GM12878 (cell line): ENCODE results near the gene GABBR2. TPM values are rescaled to one million over a fixed set of nuclear protein-coding genes. Genes with fewer than 3 reads are reported as not detected.

ENCODE experiments used
- ATAC-seq: fragments of 200-7000 bp; cut with Tn5 transposase; 3 replicates; pipeline ENCODE4 v1.9.1; 2020; ENCODE audit warnings: mild to moderate bottlenecking, moderate library complexity
- BruUV-seq: library from RNA; stranded (reverse); fragments of 400-500 nt; replicated peaks from 2 replicates; lab custom pipeline; 2021; lab: Mats Ljungman, UMichigan
- CTCF ChIA-PET: fragments of 300-600 bp; sonication (Branson Sonifier 250); formaldehyde crosslinking; extraction: SDS; loops from one replicate; lab custom pipeline; 2021; ENCODE audit warnings: inconsistent platforms; lab: Yijun Ruan, JAX
- POLR2A ChIA-PET: fragments of 350-600 bp; formaldehyde crosslinking; extraction: SDS; loops from one replicate; lab custom pipeline; 2021; ENCODE audit warnings: inconsistent platforms; lab: Charles Lee
- RAD21 ChIA-PET: fragments of 300-600 bp; sonication (Branson Sonifier 250); formaldehyde crosslinking; loops from one replicate; lab custom pipeline; 2023; ENCODE audit warnings: antibody characterized with exemption; ENCODE audit not compliant: unreplicated experiment; lab: Charles Lee
- SMC1A ChIA-PET: fragments of 300-600 bp; sonication (Branson Sonifier 250); formaldehyde crosslinking; loops from one replicate; lab custom pipeline; 2023; ENCODE audit not compliant: unreplicated experiment, uncharacterized antibody; lab: Charles Lee
- DNase-seq: peaks from one replicate; pipeline ENCODE4 v3.0.0-alpha.2; 2011; ENCODE audit warnings: low read depth, low spot score
- FAIRE-seq: peaks from 3 replicates; lab custom pipeline; 2011; peaks lifted over from hg19 to GRCh38; lab: Jason Lieb, UNC
- H2AFZ ChIP-seq: 2 replicates; pipeline ENCODE4 v1.6.0; 2011; ENCODE audit warnings: low read depth, low read length, control low read depth; ENCODE audit not compliant: control insufficient read depth
- H3K27ac ChIP-seq: 2 replicates; pipeline ENCODE4 v1.5.1; 2011; ENCODE audit warnings: control low read depth; ENCODE audit not compliant: control insufficient read depth, insufficient read depth
- H3K27me3 ChIP-seq, 2 experiments: replicated peaks in 1 of 2; 2 replicates each; pipeline versions ENCODE4 v1.6.0 to v1.6.1; 2011; ENCODE audit warnings: low read length in 1 of 2; ENCODE audit not compliant: control insufficient read depth in 2 of 2, insufficient read depth in 2 of 2
- H3K36me3 ChIP-seq, 2 experiments: 2 replicates each; pipeline ENCODE4 v1.5.1; 2011; ENCODE audit warnings: low read length in 1 of 2; ENCODE audit not compliant: control insufficient read depth in 2 of 2, insufficient read depth in 2 of 2
- H3K4me1 ChIP-seq: 2 replicates; pipeline ENCODE4 v1.6.1; 2011; ENCODE audit warnings: mild to moderate bottlenecking, low read length, moderate library complexity, mixed read lengths; ENCODE audit not compliant: control insufficient read depth, insufficient read depth
- H3K4me2 ChIP-seq: 2 replicates; pipeline ENCODE4 v1.6.0; 2011; ENCODE audit warnings: control low read depth; ENCODE audit not compliant: control insufficient read depth, insufficient read depth
- H3K4me3 ChIP-seq: fragments of 200-600 bp; sonication (generic); 2 replicates; pipeline ENCODE4 v1.5.1; 2016
- H3K79me2 ChIP-seq: 2 replicates; pipeline ENCODE4 v1.6.0; 2011; ENCODE audit warnings: low read length; ENCODE audit not compliant: control insufficient read depth, insufficient read depth
- H3K9ac ChIP-seq: 2 replicates; pipeline ENCODE4 v1.8.0; 2011; ENCODE audit warnings: low read length, control low read depth, mixed read lengths; ENCODE audit not compliant: control insufficient read depth, insufficient read depth
- H3K9me3 ChIP-seq: replicated peaks from 3 replicates; pipeline ENCODE4 v1.5.1; 2011; ENCODE audit warnings: mild to moderate bottlenecking, low read length; ENCODE audit not compliant: control insufficient read depth, insufficient read depth
- H4K20me1 ChIP-seq: 2 replicates; pipeline ENCODE4 v1.6.0; 2011; ENCODE audit not compliant: control insufficient read depth, insufficient read depth
- ATF3 ChIP-seq: IDR thresholded peaks from 2 replicates; pipeline ENCODE4 v1.6.1; 2011; ENCODE audit warnings: low read depth, mild to moderate bottlenecking, low read length, moderate library complexity, borderline replicate concordance; ENCODE audit errors: extremely low read depth
- CHD4 ChIP-seq: fragments of 200-600 bp; sonication (generic); IDR thresholded peaks from 2 replicates; pipeline ENCODE4 v1.6.1; 2016; ENCODE audit warnings: mild to moderate bottlenecking
- CREM ChIP-seq: IDR thresholded peaks from 2 replicates; pipeline ENCODE4 v1.6.1; 2014; ENCODE audit warnings: antibody characterized with exemption, low read depth
- HDAC6 ChIP-seq: fragments of 200-600 bp; sonication (generic); IDR thresholded peaks from one replicate; pipeline ENCODE4 v1.8.0; 2017; ENCODE audit warnings: antibody characterized with exemption; ENCODE audit not compliant: unreplicated experiment
- KAT2A ChIP-seq: conservative IDR thresholded peaks from 2 replicates; pipeline ENCODE4 v1.6.1; 2011; ENCODE audit warnings: low read depth, low read length; ENCODE audit not compliant: control insufficient read depth
- LARP7 ChIP-seq: fragments of 450-650 bp; IDR thresholded peaks from 2 replicates; pipeline ENCODE4 v1.6.1; 2017; ENCODE audit warnings: mild to moderate bottlenecking
- NBN ChIP-seq: fragments of 450-650 bp; IDR thresholded peaks from 2 replicates; pipeline ENCODE4 v1.6.1; 2016
- NFXL1 ChIP-seq: fragments of 450-650 bp; IDR thresholded peaks from 2 replicates; pipeline ENCODE4 v1.6.1; 2017; ENCODE audit warnings: antibody characterized with exemption, mild to moderate bottlenecking, borderline replicate concordance
- NFYB ChIP-seq: IDR thresholded peaks from 2 replicates; pipeline ENCODE4 v1.6.1; 2011; ENCODE audit warnings: low read depth, mild to moderate bottlenecking, low read length, improper control_type of control experiment, moderate library complexity; ENCODE audit not compliant: insufficient read depth
- NR2C2 ChIP-seq: IDR thresholded peaks from 2 replicates; pipeline ENCODE4 v1.6.1; 2011; ENCODE audit warnings: borderline replicate concordance, low read depth; ENCODE audit not compliant: control insufficient read depth, insufficient read length
- PAX8 ChIP-seq: fragments of 450-650 bp; IDR thresholded peaks from 2 replicates; pipeline ENCODE4 v1.6.1; 2017; ENCODE audit warnings: mild to moderate bottlenecking, moderate library complexity
- RAD21 ChIP-seq: IDR thresholded peaks from 2 replicates; pipeline ENCODE4 v1.6.1; 2011; ENCODE audit warnings: mild to moderate bottlenecking, low read depth, low read length, moderate library complexity; ENCODE audit not compliant: insufficient read depth
- RBBP5 ChIP-seq: fragments of 200-600 bp; sonication (generic); conservative IDR thresholded peaks from 2 replicates; pipeline ENCODE4 v1.6.1; 2016
- SREBF2 ChIP-seq: IDR thresholded peaks from 2 replicates; pipeline ENCODE4 v1.6.1; 2012; ENCODE audit warnings: mild to moderate bottlenecking, low read length
- SUZ12 ChIP-seq: fragments of 200-600 bp; sonication (generic); IDR thresholded peaks from one replicate; pipeline ENCODE4 v1.6.1; 2018; ENCODE audit warnings: antibody characterized with exemption, mild to moderate bottlenecking; ENCODE audit not compliant: unreplicated experiment
- TCF7 ChIP-seq: IDR thresholded peaks from 2 replicates; pipeline ENCODE4 v1.6.1; 2014; ENCODE audit warnings: antibody characterized with exemption, borderline replicate concordance
- WGBS: methylation state at CpG from one replicate; pipeline ENCODE4 v1.1.6; 2016; ENCODE audit warnings: low lambda C conversion rate; ENCODE audit not compliant: insufficient replicate concordance, insufficient coverage; ENCODE audit errors: missing lambda C conversion rate; 5-methylcytosine and 5-hydroxymethylcytosine counted together
- in situ Hi-C: fragments of 300-500 bp; cut with MboI; formaldehyde crosslinking; loops from 9 replicates; pipeline ENCODE4 v1.14.3; 2018; ENCODE audit warnings: mixed read lengths
- intact Hi-C: fragments of 100-400 bp; cut with micrococcal nuclease; formaldehyde crosslinking; loops from one replicate; pipeline ENCODE4 v1.14.2; 2022; ENCODE audit not compliant: unreplicated experiment
- polyA plus RNA-seq, 11 experiments: library from polyadenylated mRNA; depleted of rRNA in 4 of 11; unstranded in 6 of 11; stranded (reverse) in 5 of 11; fragments of >200 nt; fragmentation: Nextera tagmentation in 4 of 11; fragmentation: Illumina TruSeq in 1 of 11; extraction: Ambion mirVana in 4 of 11; extraction: Trizol in 1 of 11; gene quantifications; 1 replicate in 1 of 11; 2 replicates in 10 of 11; pipeline versions ENCODE4 v1.2.1 to v1.2.3, GENCODE V29; 2011 to 2016; ENCODE audit warnings: inconsistent platforms in 2 of 11, missing spikeins in 2 of 11, low read depth in 1 of 11
- total RNA-seq, 4 experiments: library from RNA; depleted of rRNA in 3 of 4; stranded (reverse); fragments of >200 nt in 3 of 4; fragmentation: Illumina TruSeq in 1 of 4; extraction: Trizol in 1 of 4; gene quantifications; 2 replicates each; pipeline versions ENCODE4 v1.2.1 to v1.2.3, GENCODE V29; 2013 to 2021

Gene GABBR2
- total and polyA plus RNA-seq, 10 of the 15 experiments (the other 5 are each of a cell fraction or from before 2014, with no cell fraction given), result 0.02 to 2.2 (median 0.06) TPM; not detected in 2

DNA sequence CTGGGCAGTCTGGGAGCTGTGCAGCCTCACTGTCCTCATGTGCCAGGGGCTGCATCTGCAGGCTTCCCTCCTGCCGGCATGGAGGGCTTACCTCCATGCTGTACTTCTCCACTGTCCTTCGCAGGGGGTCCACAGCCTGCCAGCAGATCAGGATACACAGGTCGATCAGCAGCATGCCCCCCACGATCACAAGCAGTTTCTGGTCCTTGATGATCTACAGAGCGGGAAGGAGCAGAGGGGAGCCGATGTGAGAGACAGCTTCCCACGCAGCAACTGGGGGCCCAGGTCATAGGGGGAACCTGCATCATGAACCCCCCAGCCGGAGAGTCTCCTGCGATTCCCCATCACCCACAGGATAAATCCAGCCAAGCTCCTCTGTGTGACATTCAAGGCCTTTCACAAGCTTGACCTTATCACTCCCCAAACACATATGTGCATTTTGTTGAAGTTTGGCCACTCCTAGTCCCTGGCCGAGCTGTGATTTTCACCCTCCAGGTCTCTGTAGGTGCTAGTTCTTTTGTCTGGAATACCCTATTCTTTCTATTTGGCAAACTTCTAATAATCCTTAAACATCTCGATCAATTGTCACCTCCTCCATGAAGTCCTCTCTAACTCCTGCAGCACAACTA lies 346.0 kb downstream of the GABBR2 start:
- FAIRE-seq, result no peak
- H3K9ac ChIP-seq, result no peak overlapping the region
- RAD21 ChIA-PET, result no interaction called here

More for the DNA sequence above, 346.0 kb downstream of the GABBR2 start:
- peaks cover 1% of the 10 kb centered on the region for H3K9me3 ChIP-seq
- no TSS peak for BruUV-seq
- DNase-seq (no peak), ATAC-seq (no peak)
- no peak for TF ChIP-seq RAD21
- TF ChIP-seq RBBP5, result no peak
- no peak for TF ChIP-seq TCF7
- no peak for TF ChIP-seq NFYB
- TF ChIP-seq ATF3, result no peak
- TF ChIP-seq KAT2A, result no peak
- TF ChIP-seq CHD4, result no peak
- TF ChIP-seq NBN, result no peak
- TF ChIP-seq HDAC6, result no peak
- no peak for TF ChIP-seq NR2C2
- TF ChIP-seq PAX8, result no peak
- TF ChIP-seq SREBF2, result no peak
- TF ChIP-seq CREM, result no peak
- TF ChIP-seq NFXL1, result no peak
- no peak for TF ChIP-seq LARP7
- no peak for TF ChIP-seq SUZ12
- ChIA-PET SMC1A (no interaction called here), CTCF (interaction anchor here (0.6 kb wide), 1 partner anchor 216 kb away, joined by 3 read pairs; no protein-coding TSS in a partner anchor), POLR2A (no interaction called here)
- no peak overlapping the region for H3K4me3 ChIP-seq
- H3K27ac ChIP-seq, result no peak overlapping the region
- no peaks in the 10 kb centered on the region for H3K4me1 ChIP-seq
- no peaks in the 10 kb centered on the region for H3K36me3 ChIP-seq
- H3K27me3 ChIP-seq, result peaks cover 0 to 2% of the 10 kb centered on the region in 2 experiments; a peak in 3 of 4 replicates
- intact Hi-C loops, result no loop called here
- H3K4me2 ChIP-seq, result no peak overlapping the region
- no peaks in the 10 kb centered on the region for H4K20me1 ChIP-seq
- WGBS, result 55% methylated on average over 11 of the region's 11 CpGs
- H3K79me2 ChIP-seq, result no peaks in the 10 kb centered on the region
- in situ Hi-C loops, result no loop called here
- no peak overlapping the region for H2AFZ ChIP-seq
